Choroid plexus epithelial cell (primary cell): ENCODE measurements around the gene CLSTN2.

Experiments used
- DNase-seq: peaks from one replicate; pipeline ENCODE4 v3.0.0-alpha.2; 2010; ENCODE audit warnings: low read depth
- H3K4me3 ChIP-seq: 2 replicates; pipeline ENCODE4 v1.5.1; 2011; ENCODE audit warnings: low read depth, mild to moderate bottlenecking, control low read depth, low read length, moderate library complexity
- TF ChIP-seq, protein P1 (sequence below): conservative IDR thresholded peaks from 2 replicates; pipeline ENCODE4 v1.5.1; 2011; ENCODE audit warnings: low read depth, mild to moderate bottlenecking, control low read depth, inconsistent platforms, low read length, moderate library complexity

CLSTN2 gene

DNA sequence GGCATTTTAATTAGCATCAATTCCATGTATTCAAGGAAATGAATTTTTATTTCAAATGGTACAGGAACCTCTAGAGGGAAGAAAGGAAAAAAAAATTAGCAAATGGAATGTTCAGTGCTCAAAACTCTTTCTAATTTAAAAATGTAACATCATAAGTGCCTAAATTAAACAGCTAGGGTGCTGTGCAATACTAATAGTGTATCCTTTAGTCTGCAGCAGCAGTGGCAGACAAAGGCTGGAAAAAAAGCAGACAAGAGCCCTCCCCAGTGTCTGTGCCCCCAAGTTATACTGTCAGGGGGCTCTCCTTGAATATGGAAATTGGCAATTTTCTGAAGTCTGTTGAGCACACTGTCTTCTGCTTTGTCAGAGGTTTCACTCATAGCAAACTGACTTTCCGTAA, 159.5 kb downstream of the CLSTN2 start:
- DNase-seq, result no peak
- H3K4me3 ChIP-seq, result no peak overlapping the region
- TF ChIP-seq, protein P1, sequence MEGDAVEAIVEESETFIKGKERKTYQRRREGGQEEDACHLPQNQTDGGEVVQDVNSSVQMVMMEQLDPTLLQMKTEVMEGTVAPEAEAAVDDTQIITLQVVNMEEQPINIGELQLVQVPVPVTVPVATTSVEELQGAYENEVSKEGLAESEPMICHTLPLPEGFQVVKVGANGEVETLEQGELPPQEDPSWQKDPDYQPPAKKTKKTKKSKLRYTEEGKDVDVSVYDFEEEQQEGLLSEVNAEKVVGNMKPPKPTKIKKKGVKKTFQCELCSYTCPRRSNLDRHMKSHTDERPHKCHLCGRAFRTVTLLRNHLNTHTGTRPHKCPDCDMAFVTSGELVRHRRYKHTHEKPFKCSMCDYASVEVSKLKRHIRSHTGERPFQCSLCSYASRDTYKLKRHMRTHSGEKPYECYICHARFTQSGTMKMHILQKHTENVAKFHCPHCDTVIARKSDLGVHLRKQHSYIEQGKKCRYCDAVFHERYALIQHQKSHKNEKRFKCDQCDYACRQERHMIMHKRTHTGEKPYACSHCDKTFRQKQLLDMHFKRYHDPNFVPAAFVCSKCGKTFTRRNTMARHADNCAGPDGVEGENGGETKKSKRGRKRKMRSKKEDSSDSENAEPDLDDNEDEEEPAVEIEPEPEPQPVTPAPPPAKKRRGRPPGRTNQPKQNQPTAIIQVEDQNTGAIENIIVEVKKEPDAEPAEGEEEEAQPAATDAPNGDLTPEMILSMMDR, result no peak

- no peak for DNase-seq
- TF ChIP-seq, protein P1, result no peak
- no peak overlapping the region for H3K4me3 ChIP-seq
Observed at GRCh38 chr3:140096037-140096436, 161.1 kb downstream of the CLSTN2 start.

GRCh38 chr3:140097874-140098635, 163.1 kb downstream of the CLSTN2 start:
- TF ChIP-seq, protein P1, result no peak
- H3K4me3 ChIP-seq, result no peak overlapping the region
- DNase-seq, result no peak

- no peak overlapping the region for H3K4me3 ChIP-seq
- DNase-seq, result no peak
- TF ChIP-seq, protein P1, result no peak
Observed at GRCh38 chr3:140100479-140100878, 165.5 kb downstream of the CLSTN2 start.

GRCh38 chr3:140103166-140103565, 168.2 kb downstream of the CLSTN2 start:
- DNase-seq, result no peak
- TF ChIP-seq, protein P1, result no peak
- no peak overlapping the region for H3K4me3 ChIP-seq

DNA sequence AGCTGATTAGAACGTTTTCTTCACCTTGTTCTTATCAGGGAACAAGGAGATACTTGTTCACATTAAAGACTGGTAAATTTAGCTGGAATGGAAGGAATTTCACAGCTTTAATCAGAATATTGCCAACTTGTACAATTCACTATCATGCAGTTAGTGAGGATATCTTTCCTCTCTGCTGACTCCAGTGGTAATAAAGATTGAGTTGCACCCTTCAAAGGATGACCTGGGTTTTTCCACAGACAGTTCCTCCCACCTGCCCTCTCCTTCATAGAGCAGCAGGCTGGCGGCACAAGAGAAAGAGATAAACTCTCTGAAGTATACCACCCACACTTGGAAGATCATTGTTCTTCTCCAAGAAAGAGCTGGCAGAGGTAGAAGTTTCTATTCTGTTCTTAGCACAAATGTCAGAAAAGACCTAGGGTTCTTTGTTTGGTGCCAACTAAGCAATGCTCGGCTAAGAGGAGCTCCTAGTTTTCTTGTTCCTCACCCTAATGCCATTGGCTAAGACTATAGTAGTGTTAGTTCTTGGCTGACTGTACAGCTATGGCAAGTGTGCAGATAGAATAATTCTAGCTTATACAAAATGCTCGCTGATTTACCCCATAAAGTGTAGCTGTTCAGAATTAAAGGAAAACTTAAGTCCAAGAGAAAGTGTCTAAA, 169.1 kb downstream of the CLSTN2 start:
- H3K4me3 ChIP-seq, result no peak overlapping the region
- DNase-seq, result no peak
- TF ChIP-seq, protein P1, result no peak
